HG03025 (cell line): ENCODE data around the gene NCOA6.
A peak's percentile ranks its signal among the peaks of the same experiment; 100 is the strongest.

Experiments used
- ATAC-seq: cut with Tn5 transposase; IDR thresholded peaks from one replicate; pipeline ENCODE4 v1.9.1; 2021; ENCODE audit warnings: mild to moderate bottlenecking, moderate library complexity; ENCODE audit not compliant: unreplicated experiment, low FRiP score

NCOA6 gene

GRCh38 chr20:34706912-34707784 is 118.3 kb downstream of the NCOA6 start:
- no peak for ATAC-seq

GRCh38 chr20:34706302-34706875 is 119.1 kb downstream of the NCOA6 start:
- no peak for ATAC-seq

- ATAC-seq: no peak
These were observed 119.8 kb downstream of the NCOA6 start for GRCh38 chr20:34705397-34706301.

GRCh38 chr20:34705008-34705396 is 120.4 kb downstream of the NCOA6 start:
- no peak for ATAC-seq

GRCh38 chr20:34704177-34705007 is 121.1 kb downstream of the NCOA6 start, which contains the start of gene TP53INP2:
TP53INP2 (plus strand) TSS chr20:34704344; CDS start chr20:34708740, 4,396 bp downstream.
- peak; percentile 45 for ATAC-seq

- ATAC-seq: no peak
These were observed 121.9 kb downstream of the NCOA6 start for GRCh38 chr20:34703424-34704176.

- ATAC-seq: no peak
These were observed 122.4 kb downstream of the NCOA6 start for GRCh38 chr20:34703061-34703423.

- no peak for ATAC-seq
These were observed 123.9 kb downstream of the NCOA6 start for GRCh38 chr20:34701405-34702085.

- no peak for ATAC-seq
These were observed 132.0 kb downstream of the NCOA6 start for GRCh38 chr20:34693414-34693813.

- no peak for ATAC-seq
These were observed 133.6 kb downstream of the NCOA6 start for GRCh38 chr20:34691838-34692237.

GRCh38 chr20:34689486-34689885 is 136.0 kb downstream of the NCOA6 start:
- ATAC-seq: no peak

GRCh38 chr20:34683667-34684066 is 141.8 kb downstream of the NCOA6 start:
- ATAC-seq: no peak

GRCh38 chr20:34680586-34681175 is 144.8 kb downstream of the NCOA6 start:
- ATAC-seq: no peak

GRCh38 chr20:34676642-34677373 is 148.6 kb downstream of the NCOA6 start, which contains the start of gene PIGU:
PIGU (minus strand) TSS chr20:34677092; CDS start chr20:34677085, 7 bp downstream.
- peak; percentile 90 for ATAC-seq

GRCh38 chr20:34675993-34676641 is 149.3 kb downstream of the NCOA6 start:
- ATAC-seq: no peak

GRCh38 chr20:34675561-34675960 is 149.9 kb downstream of the NCOA6 start:
- ATAC-seq: no peak

GRCh38 chr20:34673412-34673811 is 152.0 kb downstream of the NCOA6 start:
- ATAC-seq: no peak
